Pulmonary artery endothelial cell (primary cell): ENCODE data around the gene MORN5. TPM values are rescaled to one million over a fixed set of nuclear protein-coding genes. Genes with fewer than 3 reads are reported as not detected.
A peak's percentile ranks its signal among the peaks of the same experiment; 100 is the strongest.

ENCODE experiments used
- DNase-seq: peaks from one replicate; pipeline ENCODE4 v3.0.0-alpha.2; 2011; ENCODE audit warnings: low read depth, low spot score
- total RNA-seq: library from RNA; depleted of rRNA; stranded (reverse); fragments of >200 nt; gene quantifications from 2 replicates; pipeline ENCODE4 v1.2.3, GENCODE V29; 2014

The MORN5 gene
- total RNA-seq, 1 donor from 2014 or later: not detected

GRCh38 chr9:122143296-122143695 is 16.4 kb upstream of the MORN5 start:
- no peak for DNase-seq

- DNase-seq: no peak
Measured at GRCh38 chr9:122143876-122144405, 15.8 kb upstream of the MORN5 start.

- no peak for DNase-seq
Measured at GRCh38 chr9:122144836-122145591, 14.7 kb upstream of the MORN5 start.

GRCh38 chr9:122145592-122145863 is 14.2 kb upstream of the MORN5 start:
- no peak for DNase-seq

GRCh38 chr9:122151267-122151828 is 8.4 kb upstream of the MORN5 start:
- no peak for DNase-seq

- no peak for DNase-seq
Measured at GRCh38 chr9:122155796-122156195, 3.9 kb upstream of the MORN5 start.

GRCh38 chr9:122158202-122158601 is 1.5 kb upstream of the MORN5 start:
- no peak for DNase-seq

GRCh38 chr9:122159925-122160246 is 178 bp downstream of the MORN5 start:
- DNase-seq: no peak

GRCh38 chr9:122162415-122162814 is 2.7 kb downstream of the MORN5 start:
- no peak for DNase-seq

GRCh38 chr9:122164286-122164685 is 4.6 kb downstream of the MORN5 start:
- no peak for DNase-seq

- DNase-seq: peak; percentile 63
Measured at GRCh38 chr9:122168356-122168755, 8.6 kb downstream of the MORN5 start.

- DNase-seq: no peak
Measured at GRCh38 chr9:122172131-122172530, 12.4 kb downstream of the MORN5 start.

- DNase-seq: no peak
Measured at GRCh38 chr9:122173670-122174069, 14.0 kb downstream of the MORN5 start.

GRCh38 chr9:122176916-122177315 is 17.2 kb downstream of the MORN5 start:
- no peak for DNase-seq

GRCh38 chr9:122179054-122179689 is 19.5 kb downstream of the MORN5 start:
- no peak for DNase-seq

- no peak for DNase-seq
Measured at GRCh38 chr9:122179690-122180074, 20.0 kb downstream of the MORN5 start.

GRCh38 chr9:122180633-122181032 is 20.9 kb downstream of the MORN5 start:
- DNase-seq: no peak

GRCh38 chr9:122183501-122183900 is 23.8 kb downstream of the MORN5 start:
- no peak for DNase-seq

- DNase-seq: no peak
Measured at GRCh38 chr9:122184551-122184950, 24.8 kb downstream of the MORN5 start.

GRCh38 chr9:122186301-122186700 is 26.6 kb downstream of the MORN5 start:
- DNase-seq: no peak

- DNase-seq: no peak
Measured at GRCh38 chr9:122186777-122187470, 27.2 kb downstream of the MORN5 start.

GRCh38 chr9:122188369-122188768 is 28.7 kb downstream of the MORN5 start:
- DNase-seq: no peak
